GM21619 (cell line): ENCODE results near the gene SCPEP1.

Experiments used
- ATAC-seq: cut with Tn5 transposase; IDR thresholded peaks from one replicate; pipeline ENCODE4 v1.9.1; 2021; ENCODE audit not compliant: unreplicated experiment

SCPEP1 gene

GRCh38 chr17:57034807-57035754, 57.1 kb downstream of the SCPEP1 start:
- ATAC-seq: no peak

DNA sequence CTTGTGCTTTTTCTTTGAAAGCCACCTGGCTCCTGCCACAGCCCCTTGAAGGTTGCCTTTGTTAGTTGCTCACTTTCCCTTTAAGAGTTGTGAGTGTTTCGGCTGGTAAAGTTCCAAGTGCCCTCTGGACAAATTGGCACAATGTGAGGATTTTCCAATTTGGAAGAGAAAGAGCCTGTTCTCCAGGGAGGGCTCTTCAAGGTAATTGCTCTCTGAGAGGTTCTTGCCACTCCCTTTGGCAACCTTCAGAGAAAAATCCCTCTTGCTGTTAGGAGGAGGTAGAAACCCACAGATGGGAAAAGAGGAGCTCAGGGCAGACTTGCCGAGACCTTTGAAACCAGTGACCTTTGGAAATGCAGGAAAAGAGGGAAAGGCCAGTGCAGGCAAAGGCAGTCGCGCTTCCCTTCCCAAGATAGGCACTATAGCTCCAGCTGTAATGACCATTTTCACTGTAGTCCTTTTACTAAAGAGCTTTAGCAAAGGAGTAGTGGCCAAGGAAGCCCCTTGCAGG, 58.1 kb downstream of the SCPEP1 start:
- ATAC-seq: no peak

GRCh38 chr17:57037411-57037810, 59.5 kb downstream of the SCPEP1 start:
- ATAC-seq: no peak

- no peak for ATAC-seq
Measured at GRCh38 chr17:57038486-57038885, 60.6 kb downstream of the SCPEP1 start.

DNA sequence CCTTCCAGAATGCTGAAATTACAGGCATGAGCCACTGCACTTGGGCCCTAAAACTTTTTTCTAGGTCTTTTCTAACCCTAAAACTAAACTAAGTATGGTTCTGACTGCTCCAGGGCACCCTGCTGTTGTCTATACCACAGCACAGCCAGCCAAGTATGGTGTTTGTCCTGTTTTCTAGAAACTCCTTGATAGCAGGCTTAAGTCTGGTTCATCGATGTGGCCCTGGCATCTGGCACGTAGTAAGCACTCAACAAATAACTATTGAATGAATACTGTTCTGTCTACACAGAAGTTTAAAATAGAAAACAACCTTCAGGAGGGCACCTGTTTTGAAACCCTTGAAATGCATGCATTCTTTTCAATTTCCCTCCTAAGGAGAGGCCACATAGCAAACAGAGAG, 62.6 kb downstream of the SCPEP1 start:
- ATAC-seq: no peak

- no peak for ATAC-seq
Measured at GRCh38 chr17:57043276-57043675, 65.3 kb downstream of the SCPEP1 start.

- no peak for ATAC-seq
Measured at GRCh38 chr17:57044976-57045867, 67.3 kb downstream of the SCPEP1 start.

DNA sequence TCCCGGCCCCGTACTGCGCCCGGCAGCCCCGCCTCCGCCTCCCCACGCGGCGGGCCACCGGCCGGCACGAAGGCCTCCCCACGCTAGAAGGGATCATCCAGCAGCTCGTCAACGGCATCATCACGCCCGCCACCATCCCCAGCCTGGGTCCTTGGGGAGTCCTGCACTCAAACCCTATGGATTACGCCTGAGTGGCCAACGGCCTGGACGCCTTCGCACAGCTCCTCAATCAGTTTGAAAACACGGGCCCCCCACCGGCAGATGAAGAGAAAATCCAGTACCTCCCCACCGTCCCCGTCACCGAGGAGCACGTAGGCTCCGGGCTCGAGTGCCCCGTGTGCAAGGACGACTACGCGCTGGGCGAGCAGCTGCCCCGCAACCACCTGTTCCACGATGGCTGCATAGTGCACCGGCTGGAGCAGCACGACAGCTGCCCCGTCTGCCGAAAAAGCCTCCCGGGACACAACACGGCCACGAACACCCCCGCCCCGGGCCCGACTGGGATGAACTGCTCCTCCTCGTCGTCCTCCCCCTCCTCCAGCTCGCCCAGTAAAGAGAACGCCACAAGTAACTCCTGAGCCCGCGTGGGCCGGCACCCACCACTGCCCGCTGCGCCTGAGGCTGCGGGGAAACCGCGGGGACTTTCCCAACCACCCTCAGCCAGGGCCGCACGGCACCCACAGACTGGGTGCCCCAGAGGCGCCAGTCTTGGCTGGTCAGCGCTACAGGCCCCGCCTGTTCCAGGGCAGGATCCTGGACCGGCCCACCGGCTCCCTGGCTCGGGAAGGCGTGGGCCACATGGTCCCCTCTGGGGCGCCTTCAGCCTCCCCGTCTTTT, 68.2 kb downstream of the SCPEP1 start:
- peak; percentile 47 for ATAC-seq

- no peak for ATAC-seq
Measured at GRCh38 chr17:57046749-57047148, 68.8 kb downstream of the SCPEP1 start.

- no peak for ATAC-seq
Measured at GRCh38 chr17:57048096-57048495, 70.2 kb downstream of the SCPEP1 start.

DNA sequence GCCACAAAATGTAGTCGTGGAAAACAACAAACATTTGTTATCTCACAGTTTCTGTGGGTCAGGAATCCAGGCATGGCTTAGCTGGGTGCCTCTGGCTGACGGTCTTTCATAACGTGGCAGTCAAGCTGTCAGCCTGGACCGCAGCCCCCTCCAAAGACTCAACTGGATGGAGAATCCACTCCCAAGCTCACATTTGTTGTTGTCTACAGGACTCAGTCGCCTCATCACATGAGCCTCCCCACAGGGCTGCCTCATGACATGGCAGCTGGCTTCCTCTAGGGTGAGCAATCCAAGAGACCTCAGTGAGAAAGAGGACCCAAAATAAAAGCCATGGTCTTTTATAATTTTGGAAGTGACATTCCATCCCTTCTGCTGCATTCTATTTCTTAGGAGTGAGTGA, 72.4 kb downstream of the SCPEP1 start:
- no peak for ATAC-seq

DNA sequence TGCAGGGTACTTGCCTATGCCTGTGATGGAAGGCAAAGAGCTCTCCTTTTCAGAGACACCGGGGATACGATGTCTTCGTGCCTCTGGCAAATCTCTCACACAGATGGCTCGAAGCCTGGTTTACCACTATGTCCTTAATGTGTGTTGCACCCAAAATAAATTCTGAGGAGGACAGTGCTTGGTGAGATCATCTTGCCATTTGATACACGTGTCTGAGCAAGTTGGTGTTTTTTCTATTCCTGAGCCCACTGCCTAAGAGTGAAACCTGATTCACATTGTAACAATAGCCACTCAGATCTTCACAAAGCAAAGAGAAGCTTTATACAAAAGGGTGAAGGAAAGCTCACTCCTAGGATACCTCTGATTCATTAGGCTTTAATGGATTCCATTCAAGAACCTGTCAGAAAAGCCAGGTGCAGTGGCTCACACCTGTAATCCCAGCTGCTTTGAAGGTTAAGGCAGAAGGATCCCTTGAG, 74.0 kb downstream of the SCPEP1 start:
- ATAC-seq: no peak
